Prostate gland (tissue), 2 donors: Measurements from ENCODE around the gene PKHD1.

Experiments
- POLR2A ChIP-seq: fragments of 450-650 bp; IDR thresholded peaks from one replicate; pipeline ENCODE4 v1.6.1; 2016; ENCODE audit warnings: antibody characterized with exemption, mild to moderate bottlenecking
- TF ChIP-seq, protein P1 (sequence below), 4 experiments: fragments of 200-600 bp in 2 of 4; fragments of 450-650 bp in 2 of 4; sonication (generic) in 2 of 4; IDR thresholded peaks; 1 replicate in 3 of 4; 2 replicates in 1 of 4; pipeline ENCODE4 v1.5.1; 2016 to 2019; ENCODE audit warnings: antibody characterized with exemption in 4 of 4, mild to moderate bottlenecking in 2 of 4, moderate library complexity in 2 of 4

GRCh38 chr6:51908243-51908642 is 179.2 kb downstream of the PKHD1 start:
- no peak for TF ChIP-seq POLR2A
- TF ChIP-seq, protein P1, sequence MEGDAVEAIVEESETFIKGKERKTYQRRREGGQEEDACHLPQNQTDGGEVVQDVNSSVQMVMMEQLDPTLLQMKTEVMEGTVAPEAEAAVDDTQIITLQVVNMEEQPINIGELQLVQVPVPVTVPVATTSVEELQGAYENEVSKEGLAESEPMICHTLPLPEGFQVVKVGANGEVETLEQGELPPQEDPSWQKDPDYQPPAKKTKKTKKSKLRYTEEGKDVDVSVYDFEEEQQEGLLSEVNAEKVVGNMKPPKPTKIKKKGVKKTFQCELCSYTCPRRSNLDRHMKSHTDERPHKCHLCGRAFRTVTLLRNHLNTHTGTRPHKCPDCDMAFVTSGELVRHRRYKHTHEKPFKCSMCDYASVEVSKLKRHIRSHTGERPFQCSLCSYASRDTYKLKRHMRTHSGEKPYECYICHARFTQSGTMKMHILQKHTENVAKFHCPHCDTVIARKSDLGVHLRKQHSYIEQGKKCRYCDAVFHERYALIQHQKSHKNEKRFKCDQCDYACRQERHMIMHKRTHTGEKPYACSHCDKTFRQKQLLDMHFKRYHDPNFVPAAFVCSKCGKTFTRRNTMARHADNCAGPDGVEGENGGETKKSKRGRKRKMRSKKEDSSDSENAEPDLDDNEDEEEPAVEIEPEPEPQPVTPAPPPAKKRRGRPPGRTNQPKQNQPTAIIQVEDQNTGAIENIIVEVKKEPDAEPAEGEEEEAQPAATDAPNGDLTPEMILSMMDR (IDR thresholded peaks at IDR 0.05): no peak
